Fibroblast of lung (primary cell): ENCODE data around the gene TMEM235.

Experiments used
- CTCF ChIP-seq, 2 donors: IDR thresholded peaks in 1 of 2; conservative IDR thresholded peaks in 1 of 2; 1 replicate in 1 of 2; 2 replicates in 1 of 2; pipeline ENCODE4 v1.5.1; 2011 to 2012; ENCODE audit warnings: low read length in 2 of 2, control low read depth in 1 of 2, inconsistent platforms in 1 of 2, low read depth in 1 of 2, mild to moderate bottlenecking in 1 of 2
- EZH2 ChIP-seq: IDR thresholded peaks from 2 replicates; pipeline ENCODE4 v1.5.1; 2012; ENCODE audit warnings: low read length, control low read depth, mild to moderate bottlenecking; ENCODE audit errors: missing control alignments

- TF ChIP-seq CTCF (conservative IDR thresholded peaks at IDR 0.05 in 1 of 2, IDR thresholded peaks at IDR 0.05 in 1 of 2; ENCODE audit: low read depth in 1 of 2, low read length in 2 of 2) = no peak
- no peak for TF ChIP-seq EZH2
These were observed 9.4 kb downstream of the TMEM235 start for GRCh38 chr17:78240839-78241238.
